Body of pancreas (tissue), 4 donors: ENCODE results near the gene ZNF597. TPM values are rescaled to one million over a fixed set of nuclear protein-coding genes. Genes with fewer than 3 reads are reported as not detected.

Experiments
- ATAC-seq: fragments of 150-250 bp; one replicate; pipeline ENCODE4 v1.9.1; 2016
- DNase-seq, 4 donors: peaks; one replicate each; pipeline ENCODE4 v3.0.0-alpha.2; 2019
- H3K27ac ChIP-seq, 4 donors: fragments of 200-600 bp; sonication (generic); 1 replicate in 3 of 4; 2 replicates in 1 of 4; pipeline versions ENCODE4 v1.5.1 to v1.6.1; 2016 to 2019; ENCODE audit warnings: mild to moderate bottlenecking in 1 of 4, mixed read lengths in 1 of 4, moderate library complexity in 1 of 4
- H3K27me3 ChIP-seq, 2 donors: fragments of 200-600 bp; sonication (generic); one replicate each; pipeline ENCODE4 v1.6.0; 2016; ENCODE audit warnings: mild to moderate bottlenecking in 1 of 2
- H3K36me3 ChIP-seq, 2 donors: fragments of 200-600 bp; sonication (generic); replicated peaks in 1 of 2; 2 replicates each; pipeline ENCODE4 v1.5.1; 2016; ENCODE audit warnings: low read depth in 2 of 2; ENCODE audit not compliant: insufficient read depth in 1 of 2
- H3K4me1 ChIP-seq: fragments of 200-600 bp; sonication (generic); one replicate; pipeline ENCODE4 v1.6.0; 2016
- H3K4me3 ChIP-seq, 2 donors: fragments of 200-600 bp; sonication (generic); 1 replicate in 1 of 2; 2 replicates in 1 of 2; pipeline ENCODE4 v1.5.1; 2016 to 2019
- H3K9me3 ChIP-seq, 3 donors: fragments of 200-600 bp; sonication (generic); 1 replicate in 2 of 3; 2 replicates in 1 of 3; pipeline ENCODE4 v1.5.1; 2016
- CTCF ChIP-seq, 7 experiments: fragments of 450-650 bp in 4 of 7; fragments of 200-600 bp in 3 of 7; sonication (generic) in 3 of 7; IDR thresholded peaks; one replicate each; pipeline ENCODE4 v1.5.1; 2016 to 2019; ENCODE audit warnings: antibody characterized with exemption in 7 of 7
- POLR2A ChIP-seq, 3 donors: fragments of 450-650 bp; IDR thresholded peaks; one replicate each; pipeline ENCODE4 v1.6.1; 2016; ENCODE audit warnings: antibody characterized with exemption in 3 of 3, mild to moderate bottlenecking in 2 of 3
- WGBS, 2 donors: methylation state at CpG; one replicate each; pipeline ENCODE4 v1.1.5; 2017; 5-methylcytosine and 5-hydroxymethylcytosine counted together
- intact Hi-C: fragments of 100-400 bp; cut with DNase I; formaldehyde crosslinking; loops from one replicate; pipeline ENCODE4 v1.15.1; 2023
- total RNA-seq, 2 donors: library from RNA; depleted of rRNA; stranded (reverse); fragments of >200 nt; gene quantifications; one replicate each; pipeline ENCODE4 v1.1.0, GENCODE V29; 2016

The ZNF597 gene
- total RNA-seq, 2 donors from 2014 or later = 1.3 to 2.3 TPM

- WGBS, 2 donors = 1 to 6% methylated on average over 10 of the region's 10 CpGs
Measured at GRCh38 chr16:3458852-3459361, 15.6 kb upstream of the ZNF597 start.

GRCh38 chr16:3458278-3458851, 15.1 kb upstream of the ZNF597 start:
- no peaks in the 10 kb centered on the region for H3K9me3 ChIP-seq
- WGBS, 2 donors = 0% methylated on average over 17 to 33 of the region's 47 CpGs
- intact Hi-C loops = no loop called here
- peak overlapping the region; percentile 93 to 98 (median 96) for H3K27ac ChIP-seq
- no peaks in the 10 kb centered on the region for H3K36me3 ChIP-seq
- H3K4me3 ChIP-seq = peak overlapping the region; percentile 48 to 72
- H3K4me1 ChIP-seq = peaks cover 70% of the 10 kb centered on the region
- ATAC-seq (peak; percentile 1), DNase-seq (peak in 3 of 4 donors; percentile 33 to 48 (median 40))
- H3K27me3 ChIP-seq = no peaks in the 10 kb centered on the region
- TF ChIP-seq CTCF (IDR thresholded peaks at IDR 0.05) = no peak
- no peak for TF ChIP-seq POLR2A (IDR thresholded peaks at IDR 0.05)

More at GRCh38 chr16:3458852-3459361, 15.6 kb upstream of the ZNF597 start:
- TF ChIP-seq POLR2A (IDR thresholded peaks at IDR 0.05) = peak; percentile 21 to 84 (median 78)
- no peak for TF ChIP-seq CTCF (IDR thresholded peaks at IDR 0.05)
- Histone ChIP-seq H3K9me3 (no peaks in the 10 kb centered on the region), H3K36me3 (no peaks in the 10 kb centered on the region), H3K4me1 (peaks cover 68% of the 10 kb centered on the region), H3K27me3 (no peaks in the 10 kb centered on the region), H3K27ac (peak overlapping the region; percentile 93 to 98 (median 96)), H3K4me3 (peak overlapping the region; percentile 48 to 72)
- intact Hi-C loops = no loop called here
- DNase-seq = peak; percentile 50 to 84 (median 68)
- peak; percentile 68 for ATAC-seq

GRCh38 chr16:3457434-3458252, 14.3 kb upstream of the ZNF597 start:
- 0 to 4% methylated on average over 3 to 64 of the region's 83 CpGs for WGBS, 2 donors
- Histone ChIP-seq H3K36me3 (no peaks in the 10 kb centered on the region), H3K4me3 (peak overlapping the region; percentile 48 to 72), H3K9me3 (no peaks in the 10 kb centered on the region), H3K4me1 (peaks cover 67% of the 10 kb centered on the region), H3K27me3 (no peaks in the 10 kb centered on the region), H3K27ac (peak overlapping the region; percentile 93 to 98 (median 96))
- ATAC-seq (peak; percentile 90), DNase-seq (peak; percentile 91 to 95 (median 94))
- TF ChIP-seq POLR2A (IDR thresholded peaks at IDR 0.05) = peak; percentile 54 to 75 (median 65)
- TF ChIP-seq CTCF (IDR thresholded peaks at IDR 0.05) = peak; percentile 25 to 67 (median 35)
- intact Hi-C loops = no loop called here

GRCh38 chr16:3454631-3455147, 11.4 kb upstream of the ZNF597 start:
- H3K4me1 ChIP-seq = peaks cover 37% of the 10 kb centered on the region
- intact Hi-C loops = no loop called here
- ATAC-seq = no peak
- H3K4me3 ChIP-seq = no peak overlapping the region
- H3K27me3 ChIP-seq = no peaks in the 10 kb centered on the region
- H3K36me3 ChIP-seq = no peaks in the 10 kb centered on the region
- peak overlapping the region in 3 of 4 donors; percentile 39 to 96 (median 47) for H3K27ac ChIP-seq
- DNase-seq = no peak
- WGBS, 2 donors = 54 to 59% methylated on average over 10 of the region's 10 CpGs
- H3K9me3 ChIP-seq = no peaks in the 10 kb centered on the region
- TF ChIP-seq POLR2A (IDR thresholded peaks at IDR 0.05) (no peak), CTCF (IDR thresholded peaks at IDR 0.05) (no peak)
